ENCODE data around the gene CHORDC1. TPM values are rescaled to one million over a fixed set of nuclear protein-coding genes. Genes with fewer than 3 reads are reported as not detected.
A peak's percentile ranks its signal among the peaks of the same experiment; 100 is the strongest.

CHORDC1 gene
- total and polyA plus RNA-seq, 12 donors: 11.3 to 83.7 (median 34.8) TPM

- Histone ChIP-seq H3K4me3 (no peak overlapping the region), H3K9me3 (replicated peaks in 1 of 3) (no peaks in the 10 kb centered on the region), H3K4me1 (replicated peaks in 1 of 2) (no peaks in the 10 kb centered on the region), H3K36me3 (replicated peaks in 1 of 2) (peaks cover 0 to 41% of the 10 kb centered on the region in 2 donors), H3K27me3 (no peaks in the 10 kb centered on the region), H3K27ac (no peak overlapping the region)
- DNase-seq: peak in 1 of 7 donors; percentile 16
- no peak for TF ChIP-seq POLR2A (IDR thresholded peaks at IDR 0.05)
- peak; percentile 64 to 93 (median 80) for TF ChIP-seq CTCF (IDR thresholded peaks at IDR 0.05)
- 10 to 17% (median 15%) methylated on average over 3 of the region's 3 CpGs for WGBS, 4 donors
- intact Hi-C loops (cut with DNase I): no loop called here
These were observed 17.8 kb downstream of the CHORDC1 start for GRCh38 chr11:90204832-90205646.

- WGBS, 4 donors: 87 to 94% (median 90%) methylated on average over 13 of the region's 13 CpGs
- H3K4me1 ChIP-seq (replicated peaks in 1 of 2): no peaks in the 10 kb centered on the region
- peaks cover 0 to 35% of the 10 kb centered on the region in 2 donors for H3K36me3 ChIP-seq (replicated peaks in 1 of 2)
- H3K9me3 ChIP-seq (replicated peaks in 1 of 3): no peaks in the 10 kb centered on the region
- no peak for TF ChIP-seq CTCF (IDR thresholded peaks at IDR 0.05)
- no peak for TF ChIP-seq POLR2A (IDR thresholded peaks at IDR 0.05)
- H3K27me3 ChIP-seq: no peaks in the 10 kb centered on the region
- no peak overlapping the region for H3K27ac ChIP-seq
- intact Hi-C loops (cut with DNase I): no loop called here
- DNase-seq: no peak
- no peak overlapping the region for H3K4me3 ChIP-seq
These were observed 18.4 kb downstream of the CHORDC1 start for GRCh38 chr11:90204407-90204806.

GRCh38 chr11:90202342-90202741, 20.5 kb downstream of the CHORDC1 start:
- H3K36me3 ChIP-seq (replicated peaks in 1 of 2): peaks cover 0 to 20% of the 10 kb centered on the region in 2 donors

GRCh38 chr11:90197377-90197776, 25.5 kb downstream of the CHORDC1 start:
- WGBS, 4 donors: 78 to 100% (median 89%) methylated on average over 1 of the region's 1 CpG
- no peaks in the 10 kb centered on the region for H3K36me3 ChIP-seq (replicated peaks in 1 of 2)
- no peak for TF ChIP-seq POLR2A (IDR thresholded peaks at IDR 0.05)
- no peak for TF ChIP-seq CTCF (IDR thresholded peaks at IDR 0.05)
- H3K9me3 ChIP-seq (replicated peaks in 1 of 3): no peaks in the 10 kb centered on the region
- H3K4me3 ChIP-seq: no peak overlapping the region
- DNase-seq: no peak
- no peak overlapping the region for H3K27ac ChIP-seq
- intact Hi-C loops (cut with DNase I): no loop called here
- no peaks in the 10 kb centered on the region for H3K27me3 ChIP-seq
- H3K4me1 ChIP-seq (replicated peaks in 1 of 2): no peaks in the 10 kb centered on the region

More at GRCh38 chr11:90202342-90202741, 20.5 kb downstream of the CHORDC1 start:
- H3K9me3 ChIP-seq (replicated peaks in 1 of 3): no peaks in the 10 kb centered on the region
- 34 to 53% (median 41%) methylated on average over 3 of the region's 3 CpGs for WGBS, 4 donors
- peak overlapping the region in 1 of 5 donors; percentile 27 for H3K27ac ChIP-seq
- TF ChIP-seq CTCF (IDR thresholded peaks at IDR 0.05) (no peak), POLR2A (IDR thresholded peaks at IDR 0.05) (no peak)
- DNase-seq: no peak
- intact Hi-C loops (cut with DNase I): no loop called here
- H3K4me3 ChIP-seq: no peak overlapping the region
- no peaks in the 10 kb centered on the region for H3K27me3 ChIP-seq
- no peaks in the 10 kb centered on the region for H3K4me1 ChIP-seq (replicated peaks in 1 of 2)
